Neural cell (in vitro differentiated cells): ENCODE results near the gene HPGD. TPM values are rescaled to one million over a fixed set of nuclear protein-coding genes. Genes with fewer than 3 reads are reported as not detected.

Source experiments
- H2AFZ ChIP-seq: fragments of 200-600, 300-800 bp; sonication (generic), shearing (Covaris generic); 2 replicates; pipeline ENCODE4 v1.6.0; 2014; ENCODE audit warnings: low read depth, mild to moderate bottlenecking, antibody characterized with exemption, low read length, moderate library complexity
- H3F3A ChIP-seq: fragments of 200-600 bp; shearing (Covaris generic); 2 replicates; pipeline ENCODE4 v1.6.1; 2016; ENCODE audit warnings: mild to moderate bottlenecking, moderate library complexity, mixed read lengths, antibody characterized with exemption, low read length; ENCODE audit not compliant: insufficient read depth, poor library complexity, severe bottlenecking
- H3K27ac ChIP-seq: fragments of 200-600, 300-800 bp; sonication (generic), shearing (Covaris generic); 2 replicates; pipeline ENCODE4 v1.5.1; 2014; ENCODE audit warnings: mild to moderate bottlenecking, low read length, moderate library complexity
- H3K27me3 ChIP-seq: fragments of 300-800, 200-600 bp; sonication (generic), shearing (Covaris generic); 2 replicates; pipeline ENCODE4 v1.6.0; 2014; ENCODE audit warnings: mild to moderate bottlenecking, low read depth, low read length, moderate library complexity; ENCODE audit not compliant: insufficient read depth
- H3K36me3 ChIP-seq: fragments of 300-800, 200-600 bp; sonication (generic), shearing (Covaris generic); 2 replicates; pipeline ENCODE4 v1.5.1; 2014; ENCODE audit warnings: mild to moderate bottlenecking, antibody characterized with exemption, low read length, moderate library complexity; ENCODE audit not compliant: insufficient read depth
- H3K4me2 ChIP-seq: fragments of 300-800, 200-600 bp; sonication (generic), shearing (Covaris generic); 2 replicates; pipeline ENCODE4 v1.6.0; 2014; ENCODE audit warnings: mild to moderate bottlenecking, low read length
- H3K4me3 ChIP-seq: fragments of 300-800, 200-600 bp; sonication (generic), shearing (Covaris generic); 2 replicates; pipeline ENCODE4 v1.5.1; 2014; ENCODE audit warnings: mild to moderate bottlenecking, low read length, moderate library complexity
- H3K79me2 ChIP-seq: fragments of 200-600 bp; shearing (Covaris generic); replicated peaks from 2 replicates; pipeline ENCODE4 v1.6.0; 2014; ENCODE audit warnings: mild to moderate bottlenecking, low read length, moderate library complexity; ENCODE audit not compliant: insufficient read depth
- H3K9ac ChIP-seq: fragments of 300-800, 200-600 bp; sonication (generic), shearing (Covaris generic); 2 replicates; pipeline ENCODE4 v1.6.1; 2016; ENCODE audit warnings: mild to moderate bottlenecking, low read length, mixed read lengths
- H3K9me2 ChIP-seq: fragments of 200-600 bp; shearing (Covaris generic); 2 replicates; pipeline ENCODE4 v1.6.1; 2016; ENCODE audit warnings: mild to moderate bottlenecking, low read length, mixed read lengths; ENCODE audit not compliant: insufficient read depth
- H3K9me3 ChIP-seq: fragments of 200-600, 300-800 bp; sonication (generic), shearing (Covaris generic); 2 replicates; pipeline ENCODE4 v1.6.1; 2016; ENCODE audit warnings: mild to moderate bottlenecking, mixed run types, low read length, moderate library complexity, mixed read lengths
- H4K20me1 ChIP-seq: fragments of 200-600 bp; shearing (Covaris generic); 2 replicates; pipeline ENCODE4 v1.6.1; 2016; ENCODE audit warnings: mild to moderate bottlenecking, mixed run types; ENCODE audit not compliant: insufficient read depth
- CTCF ChIP-seq: fragments of 450-650 bp; IDR thresholded peaks from 2 replicates; pipeline ENCODE4 v1.5.1; 2014; ENCODE audit warnings: antibody characterized with exemption, mild to moderate bottlenecking, moderate library complexity; ENCODE audit not compliant: poor library complexity, severe bottlenecking
- EP300 ChIP-seq: fragments of 450-650 bp; conservative IDR thresholded peaks from 2 replicates; pipeline ENCODE4 v1.6.1; 2014; ENCODE audit warnings: antibody characterized with exemption, mild to moderate bottlenecking, moderate library complexity; ENCODE audit not compliant: poor library complexity, severe bottlenecking
- EZH2 ChIP-seq: fragments of 200-600, 300-800 bp; shearing (Covaris generic), sonication (generic); IDR thresholded peaks from 2 replicates; pipeline ENCODE4 v1.6.1; 2014; ENCODE audit warnings: antibody characterized with exemption, low read length, borderline replicate concordance, mild to moderate bottlenecking; ENCODE audit not compliant: insufficient read depth, poor library complexity, severe bottlenecking
- MXI1 ChIP-seq: fragments of 450-650 bp; conservative IDR thresholded peaks from 2 replicates; pipeline ENCODE4 v1.6.1; 2014; ENCODE audit warnings: antibody characterized with exemption, mild to moderate bottlenecking; ENCODE audit not compliant: poor library complexity, severe bottlenecking
- POLR2AphosphoS5 ChIP-seq: IDR thresholded peaks from 2 replicates; pipeline ENCODE4 v1.6.1; 2012
- RAD21 ChIP-seq: fragments of 450-650 bp; conservative IDR thresholded peaks from 2 replicates; pipeline ENCODE4 v1.6.1; 2014; ENCODE audit warnings: antibody characterized with exemption, mild to moderate bottlenecking, moderate library complexity
- REST ChIP-seq: IDR thresholded peaks from 2 replicates; pipeline ENCODE4 v1.6.1; 2012; ENCODE audit warnings: borderline replicate concordance
- SMC3 ChIP-seq: fragments of 450-650 bp; conservative IDR thresholded peaks from 2 replicates; pipeline ENCODE4 v1.6.1; 2014; ENCODE audit warnings: antibody characterized with exemption, mild to moderate bottlenecking, moderate library complexity; ENCODE audit not compliant: poor library complexity
- TAF1 ChIP-seq: IDR thresholded peaks from 2 replicates; pipeline ENCODE4 v1.6.1; 2012; ENCODE audit warnings: low read depth
- polyA plus RNA-seq: library from polyadenylated mRNA; depleted of rRNA; stranded (reverse); fragments of >200 nt; gene quantifications from 2 replicates; pipeline ENCODE4 v1.2.3, GENCODE V29; 2014

Gene HPGD
- polyA plus RNA-seq, 1 donor from 2014 or later = 23.7 TPM

- H3K9me2 ChIP-seq = no peaks in the 10 kb centered on the region
- TF ChIP-seq EZH2 = no peak
- TF ChIP-seq EP300 = no peak
- TF ChIP-seq RAD21 = no peak
- TF ChIP-seq POLR2AphosphoS5 = no peak
- TF ChIP-seq REST = no peak
- no peak for TF ChIP-seq TAF1
- TF ChIP-seq MXI1 = no peak
- no peak overlapping the region for H3K4me2 ChIP-seq
- H3K9me3 ChIP-seq = no peaks in the 10 kb centered on the region
- no peaks in the 10 kb centered on the region for H4K20me1 ChIP-seq
- no peaks in the 10 kb centered on the region for H3F3A ChIP-seq
- no peak overlapping the region for H3K27ac ChIP-seq
- no peak overlapping the region for H3K9ac ChIP-seq
- no peak overlapping the region for H3K4me3 ChIP-seq
- H3K79me2 ChIP-seq = no peaks in the 10 kb centered on the region
- no peaks in the 10 kb centered on the region for H3K27me3 ChIP-seq
- no peak overlapping the region for H2AFZ ChIP-seq
- no peaks in the 10 kb centered on the region for H3K36me3 ChIP-seq
Observed at GRCh38 chr4:174559894-174560293, 37.6 kb upstream of the HPGD start.

- Histone ChIP-seq H3K4me3 (no peak overlapping the region), H4K20me1 (no peaks in the 10 kb centered on the region), H3K27me3 (no peaks in the 10 kb centered on the region), H3K79me2 (no peaks in the 10 kb centered on the region), H3K9me2 (no peaks in the 10 kb centered on the region), H3K27ac (no peak overlapping the region), H3F3A (no peaks in the 10 kb centered on the region), H3K36me3 (no peaks in the 10 kb centered on the region), H3K9me3 (no peaks in the 10 kb centered on the region), H3K4me2 (no peak overlapping the region), H2AFZ (no peak overlapping the region), H3K9ac (no peak overlapping the region)
- TF ChIP-seq REST = no peak
- no peak for TF ChIP-seq SMC3
- no peak for TF ChIP-seq POLR2AphosphoS5
- TF ChIP-seq TAF1 = no peak
- no peak for TF ChIP-seq RAD21
- no peak for TF ChIP-seq EZH2
- no peak for TF ChIP-seq CTCF
- TF ChIP-seq MXI1 = no peak
- no peak for TF ChIP-seq EP300
Observed at GRCh38 chr4:174555789-174556630, 33.7 kb upstream of the HPGD start.
